AG04449 (cell line): ENCODE measurements around the gene IL27RA.

ENCODE experiments used
- CTCF ChIA-PET: fragments of 350-600 bp; formaldehyde crosslinking; extraction: SDS; loops from one replicate; lab custom pipeline; 2021; ENCODE audit warnings: antibody characterized with exemption; lab: Yijun Ruan, JAX
- POLR2A ChIA-PET: fragments of 400-600, 350-600 bp; formaldehyde crosslinking; extraction: SDS; loops from one replicate; lab custom pipeline; 2020; ENCODE audit warnings: antibody characterized with exemption, inconsistent platforms; lab: Yijun Ruan, JAX
- DNase-seq: peaks from one replicate; pipeline ENCODE4 v3.0.0-alpha.2; 2010; ENCODE audit warnings: low read depth, low spot score
- H3K4me3 ChIP-seq: 2 replicates; pipeline ENCODE4 v1.5.1; 2011; ENCODE audit warnings: low read depth, mild to moderate bottlenecking, control low read depth, low read length
- TF ChIP-seq, protein P1 (sequence below): IDR thresholded peaks from one replicate; pipeline ENCODE4 v1.5.1; 2011; ENCODE audit warnings: mild to moderate bottlenecking, moderate library complexity, low read length, control low read depth, inconsistent platforms; ENCODE audit not compliant: insufficient read depth; ENCODE audit errors: missing control alignments

The IL27RA gene

DNA sequence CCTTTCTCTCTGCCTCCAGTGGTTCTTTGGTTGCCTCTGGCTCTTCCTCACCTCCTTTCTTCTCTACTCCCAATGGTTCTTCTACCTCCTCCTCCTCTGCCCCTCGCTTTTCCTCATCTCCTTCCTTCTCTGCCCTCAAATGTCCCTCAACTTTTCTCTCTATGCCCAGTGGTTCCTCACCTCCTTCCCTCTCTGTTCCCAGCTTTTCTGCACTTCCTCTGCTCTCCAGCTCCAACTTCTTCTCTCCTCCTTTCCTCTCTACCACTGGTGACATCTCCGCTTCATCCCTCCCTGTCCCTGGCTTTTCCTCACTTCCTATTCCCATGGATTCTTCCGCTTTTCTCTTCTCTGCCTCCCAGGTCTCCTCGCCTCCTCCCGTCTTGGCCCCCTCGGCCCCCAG, 22.5 kb downstream of the IL27RA start:
- DNase-seq, result no peak
- CTCF ChIA-PET, result interaction anchor here (0.8 to 5.1 kb wide), 4 partner anchors 12 to 175 kb away, joined by 3 to 34 read pairs (median 3); partner anchors contain the start of gene MISP3
- POLR2A ChIA-PET, result no interaction called here
- H3K4me3 ChIP-seq, result no peak overlapping the region
- TF ChIP-seq, protein P1, sequence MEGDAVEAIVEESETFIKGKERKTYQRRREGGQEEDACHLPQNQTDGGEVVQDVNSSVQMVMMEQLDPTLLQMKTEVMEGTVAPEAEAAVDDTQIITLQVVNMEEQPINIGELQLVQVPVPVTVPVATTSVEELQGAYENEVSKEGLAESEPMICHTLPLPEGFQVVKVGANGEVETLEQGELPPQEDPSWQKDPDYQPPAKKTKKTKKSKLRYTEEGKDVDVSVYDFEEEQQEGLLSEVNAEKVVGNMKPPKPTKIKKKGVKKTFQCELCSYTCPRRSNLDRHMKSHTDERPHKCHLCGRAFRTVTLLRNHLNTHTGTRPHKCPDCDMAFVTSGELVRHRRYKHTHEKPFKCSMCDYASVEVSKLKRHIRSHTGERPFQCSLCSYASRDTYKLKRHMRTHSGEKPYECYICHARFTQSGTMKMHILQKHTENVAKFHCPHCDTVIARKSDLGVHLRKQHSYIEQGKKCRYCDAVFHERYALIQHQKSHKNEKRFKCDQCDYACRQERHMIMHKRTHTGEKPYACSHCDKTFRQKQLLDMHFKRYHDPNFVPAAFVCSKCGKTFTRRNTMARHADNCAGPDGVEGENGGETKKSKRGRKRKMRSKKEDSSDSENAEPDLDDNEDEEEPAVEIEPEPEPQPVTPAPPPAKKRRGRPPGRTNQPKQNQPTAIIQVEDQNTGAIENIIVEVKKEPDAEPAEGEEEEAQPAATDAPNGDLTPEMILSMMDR, result no peak

GRCh38 chr19:14054721-14055120, 23.2 kb downstream of the IL27RA start:
- TF ChIP-seq, protein P1, result no peak
- CTCF ChIA-PET, result interaction anchor here (0.8 to 5.1 kb wide), 4 partner anchors 13 to 175 kb away, joined by 3 to 34 read pairs (median 3); partner anchors contain the start of gene MISP3
- DNase-seq, result no peak
- POLR2A ChIA-PET, result no interaction called here
- H3K4me3 ChIP-seq, result no peak overlapping the region

DNA sequence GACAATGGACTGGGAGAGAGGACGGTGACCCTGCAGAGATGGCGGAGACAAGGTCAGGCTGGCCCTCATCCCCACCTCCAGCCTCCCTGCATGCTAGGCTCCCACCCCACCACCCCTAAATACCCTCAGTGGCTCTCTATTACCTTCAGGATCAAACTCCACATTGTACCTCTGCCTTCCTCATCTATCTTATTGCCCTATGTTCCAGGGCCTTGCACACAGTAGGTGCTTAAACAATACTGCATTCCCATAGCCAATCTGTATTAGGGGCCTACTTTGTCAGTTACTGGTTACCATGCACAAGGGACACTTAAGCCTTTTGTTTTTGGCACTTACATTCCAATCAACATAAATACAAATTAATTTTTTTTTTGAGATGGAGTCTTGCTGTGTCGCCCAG, 23.8 kb downstream of the IL27RA start:
- ChIA-PET CTCF (interaction anchor here (1.0 to 6.9 kb wide), 3 partner anchors 9 to 17 kb away, joined by 3 to 106 read pairs (median 103); partner anchors contain the start of gene MISP3), POLR2A (no interaction called here)
- TF ChIP-seq, protein P1, result no peak
- no peak for DNase-seq
- H3K4me3 ChIP-seq, result no peak overlapping the region

DNA sequence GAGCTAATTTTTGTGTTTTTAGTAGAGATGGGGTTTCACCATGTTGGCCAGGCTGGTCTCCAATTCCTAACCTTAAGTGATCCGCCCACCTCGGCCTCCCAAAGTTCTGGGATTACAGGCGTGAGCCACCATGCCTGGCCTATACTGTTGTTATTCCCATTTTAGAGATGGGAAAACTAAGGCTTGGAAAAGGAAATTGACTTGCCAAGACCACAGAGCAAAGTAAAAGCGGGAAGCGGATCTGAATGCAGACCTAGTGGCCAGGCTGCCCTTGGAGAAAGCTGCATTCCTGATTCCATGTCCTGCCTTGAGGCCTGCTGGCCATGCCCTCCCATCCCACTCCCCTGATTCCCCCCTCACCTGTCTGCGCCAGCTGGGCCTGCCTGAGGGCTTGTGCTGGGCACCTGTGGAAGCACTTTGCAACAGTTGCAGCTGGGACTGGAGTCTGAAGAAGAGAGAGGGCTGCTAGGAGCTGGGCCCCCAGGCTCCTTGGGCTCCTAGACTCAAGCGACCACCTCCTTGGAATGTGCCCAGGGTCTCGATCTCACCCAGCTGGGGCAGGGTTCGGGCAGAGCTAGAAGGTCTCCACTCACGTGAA, 24.6 kb downstream of the IL27RA start:
- no peak overlapping the region for H3K4me3 ChIP-seq
- TF ChIP-seq, protein P1, result no peak
- ChIA-PET POLR2A (no interaction called here), CTCF (interaction anchor here (1.5 to 6.9 kb wide), 5 partner anchors 10 to 177 kb away, joined by 3 to 106 read pairs (median 5); partner anchors contain the start of genes IL27RA and MISP3)
- DNase-seq, result no peak

- DNase-seq, result no peak
- TF ChIP-seq, protein P1, result no peak
- H3K4me3 ChIP-seq, result peak overlapping the region; percentile 39
- ChIA-PET POLR2A (no interaction called here), CTCF (interaction anchor here (1.1 to 6.9 kb wide), 6 partner anchors 11 to 178 kb away, joined by 3 to 106 read pairs (median 5); partner anchors contain the start of genes IL27RA and MISP3)
Measured at GRCh38 chr19:14056741-14057356, 25.3 kb downstream of the IL27RA start.
